A673 (cell line): ENCODE measurements around the gene RABL6. TPM values are rescaled to one million over a fixed set of nuclear protein-coding genes. Genes with fewer than 3 reads are reported as not detected.

Experiments
- BruUV-seq: library from RNA; stranded (reverse); fragments of 400-500 nt; replicated peaks from 2 replicates; lab custom pipeline; 2021; lab: Mats Ljungman, UMichigan
- CTCF ChIA-PET: fragments of 300-600 bp; sonication (Branson Sonifier 250); formaldehyde crosslinking; loops from one replicate; lab custom pipeline; 2022; ENCODE audit warnings: antibody characterized with exemption; lab: Charles Lee
- POLR2A ChIA-PET: fragments of 300-600 bp; sonication (Branson Sonifier 250); formaldehyde crosslinking; loops from one replicate; lab custom pipeline; 2022; ENCODE audit warnings: antibody characterized with exemption; ENCODE audit not compliant: low non-redundant PET; lab: Charles Lee
- DNase-seq: peaks from one replicate; pipeline ENCODE4 v3.0.0-alpha.2; 2015; ENCODE audit warnings: low spot score
- H3K27ac ChIP-seq: fragments of 200-600 bp; sonication (generic); 2 replicates; pipeline ENCODE4 v1.5.1; 2016; ENCODE audit warnings: mixed run types, low read depth, mild to moderate bottlenecking, mixed read lengths, antibody characterized with exemption, low read length; ENCODE audit not compliant: poor library complexity, severe bottlenecking
- H3K27me3 ChIP-seq: fragments of 200-600 bp; sonication (generic); replicated peaks from 2 replicates; pipeline ENCODE4 v1.6.1; 2017; ENCODE audit warnings: mixed run types, low read depth, mild to moderate bottlenecking, mixed read lengths, antibody characterized with exemption, low read length; ENCODE audit not compliant: insufficient read depth, poor library complexity
- H3K36me3 ChIP-seq: fragments of 200-600 bp; sonication (generic); 2 replicates; pipeline ENCODE4 v1.6.1; 2016; ENCODE audit warnings: mixed run types, mild to moderate bottlenecking, mixed read lengths, antibody characterized with exemption, low read length; ENCODE audit not compliant: insufficient read depth, poor library complexity, severe bottlenecking
- H3K4me1 ChIP-seq: fragments of 200-600 bp; sonication (generic); 2 replicates; pipeline ENCODE4 v1.6.1; 2017; ENCODE audit warnings: mixed run types, mild to moderate bottlenecking, mixed read lengths, antibody characterized with exemption, low read length; ENCODE audit not compliant: insufficient read depth, poor library complexity, severe bottlenecking
- H3K4me3 ChIP-seq: fragments of 200-600 bp; sonication (generic); 2 replicates; pipeline ENCODE4 v1.5.1; 2016; ENCODE audit warnings: low read depth, mixed run types, mild to moderate bottlenecking, mixed read lengths, low read length; ENCODE audit not compliant: poor library complexity, severe bottlenecking
- H3K9me3 ChIP-seq: fragments of 200-600 bp; sonication (generic); 2 replicates; pipeline ENCODE4 v1.6.1; 2016; ENCODE audit warnings: mixed run types, low read depth, mild to moderate bottlenecking, mixed read lengths, antibody characterized with exemption, low read length; ENCODE audit not compliant: poor library complexity, severe bottlenecking
- CTCF ChIP-seq: fragments of 300-800, 200-600 bp; sonication (generic); conservative IDR thresholded peaks from 2 replicates; pipeline ENCODE4 v1.5.1; 2017; ENCODE audit warnings: low read depth, mild to moderate bottlenecking, antibody characterized with exemption, low read length, moderate library complexity, mixed read lengths
- EZH2 ChIP-seq: fragments of 200-600 bp; sonication (generic); IDR thresholded peaks from 2 replicates; pipeline ENCODE4 v1.6.1; 2017; ENCODE audit warnings: borderline replicate concordance, low read depth, mild to moderate bottlenecking, mixed read lengths, antibody characterized with exemption, low read length; ENCODE audit not compliant: poor library complexity, severe bottlenecking
- intact Hi-C: fragments of 100-400 bp; cut with micrococcal nuclease; formaldehyde crosslinking; loops from one replicate; pipeline ENCODE4 v1.10.0; 2022; ENCODE audit not compliant: unreplicated experiment
- total RNA-seq: library from RNA; stranded (reverse); gene quantifications from 2 replicates; pipeline ENCODE4 v1.2.3, GENCODE V29; 2021

RABL6 gene
- total RNA-seq, 1 experiment from 2014 or later: 210 TPM

DNA sequence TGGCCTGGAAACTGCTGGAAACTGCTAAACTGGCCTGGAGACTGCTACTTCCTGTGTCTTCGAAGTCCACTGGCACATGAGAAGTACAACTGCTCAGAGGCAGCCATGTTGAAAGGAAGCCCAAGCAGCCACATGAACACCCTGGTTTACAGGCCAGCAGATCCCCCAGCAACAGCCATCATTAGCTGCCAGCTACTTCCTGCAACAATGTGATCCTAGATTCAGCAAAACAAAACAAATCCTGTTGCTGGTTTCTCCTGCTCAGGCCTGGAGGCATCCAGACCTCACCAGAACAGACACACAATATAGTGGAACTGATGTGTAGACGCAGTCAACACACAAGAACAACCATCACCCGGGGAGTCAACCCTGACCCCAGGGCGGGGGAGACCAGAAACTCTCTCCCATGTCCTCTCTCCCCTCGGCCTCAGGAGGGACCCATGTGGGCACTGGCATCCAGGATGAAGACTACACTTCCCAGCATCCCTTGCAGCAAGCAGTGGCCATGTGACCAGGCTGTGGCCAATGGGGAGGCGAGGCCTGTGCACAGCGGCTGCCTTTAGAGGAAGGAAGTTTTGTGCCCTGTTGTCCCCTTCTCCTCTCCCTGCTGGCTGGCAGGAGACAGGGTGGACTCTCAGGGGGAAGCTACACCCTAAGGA is 34.2 kb upstream of the RABL6 start:
- Histone ChIP-seq H3K4me3 (no peak overlapping the region), H3K9me3 (peaks cover 7% of the 10 kb centered on the region), H3K27me3 (no peaks in the 10 kb centered on the region), H3K36me3 (no peaks in the 10 kb centered on the region), H3K4me1 (no peaks in the 10 kb centered on the region), H3K27ac (no peak overlapping the region)
- peak; percentile 66 for DNase-seq
- CTCF ChIA-PET: no interaction called here
- intact Hi-C loops: no loop called here
- no TSS peak for BruUV-seq
- POLR2A ChIA-PET: no interaction called here
- TF ChIP-seq CTCF (no peak), EZH2 (no peak)

DNA sequence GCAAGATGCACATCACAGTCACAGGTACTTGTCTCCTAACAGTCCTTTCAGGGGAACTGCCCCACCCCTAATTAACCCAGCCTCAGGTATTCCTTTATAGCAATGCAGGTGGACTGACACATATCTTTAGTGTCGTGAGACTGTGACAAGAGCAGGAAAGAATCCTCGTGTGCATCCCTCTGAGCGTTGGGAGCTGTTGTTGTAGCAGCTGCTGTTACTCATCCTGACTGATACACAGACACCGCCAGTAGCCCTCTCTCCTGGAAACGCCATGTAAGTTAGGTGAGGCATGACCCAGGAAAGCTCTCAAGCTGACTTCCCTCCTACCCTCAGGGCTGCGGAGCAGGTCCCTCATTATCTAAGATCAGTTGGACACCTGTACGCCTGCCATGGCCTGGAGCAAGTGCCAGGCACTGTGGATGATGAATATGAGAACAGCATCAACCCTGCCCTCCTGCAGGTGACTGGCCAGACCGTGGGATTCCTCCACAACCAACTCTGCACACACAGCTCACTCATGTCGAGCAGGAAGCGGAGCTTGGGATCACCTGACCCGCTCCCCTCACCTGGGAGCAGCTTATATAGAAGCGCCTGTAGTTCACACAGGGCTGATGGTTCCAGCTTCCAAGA is 33.2 kb upstream of the RABL6 start:
- CTCF ChIA-PET: interaction anchor here (0.5 kb wide), 1 partner anchor 190 kb away, joined by 7 read pairs; no protein-coding TSS in a partner anchor
- Histone ChIP-seq H3K27ac (no peak overlapping the region), H3K9me3 (peaks cover 7% of the 10 kb centered on the region), H3K36me3 (no peaks in the 10 kb centered on the region), H3K27me3 (no peaks in the 10 kb centered on the region), H3K4me1 (no peaks in the 10 kb centered on the region), H3K4me3 (no peak overlapping the region)
- POLR2A ChIA-PET: no interaction called here
- DNase-seq: no peak
- TF ChIP-seq CTCF: no peak
- intact Hi-C loops: no loop called here
- no TSS peak for BruUV-seq

DNA sequence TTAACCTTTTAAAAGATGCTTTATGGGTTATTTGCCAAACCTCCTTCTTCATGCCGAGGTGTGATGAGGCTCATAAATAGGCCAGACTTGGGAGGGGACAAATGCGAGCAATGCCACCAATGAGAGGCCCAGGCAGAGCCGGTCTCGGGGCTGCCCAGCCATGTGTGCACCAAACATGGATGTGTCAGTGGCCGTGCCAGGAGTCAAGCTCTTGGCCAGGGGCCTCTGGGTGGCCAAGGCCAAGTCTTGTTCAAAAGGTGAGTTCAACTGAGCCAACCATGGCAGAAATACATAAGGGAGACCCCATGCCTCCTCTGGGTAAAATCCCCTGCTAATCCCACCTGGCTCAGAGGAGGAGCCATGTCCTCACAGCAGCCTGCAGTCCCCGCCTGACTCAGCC is 32.6 kb upstream of the RABL6 start:
- no peak overlapping the region for H3K4me3 ChIP-seq
- no peaks in the 10 kb centered on the region for H3K27me3 ChIP-seq
- H3K27ac ChIP-seq: no peak overlapping the region
- peaks cover 7% of the 10 kb centered on the region for H3K9me3 ChIP-seq
- no peaks in the 10 kb centered on the region for H3K36me3 ChIP-seq
- intact Hi-C loops: no loop called here
- no TSS peak for BruUV-seq
- no peak for DNase-seq
- CTCF ChIA-PET: no interaction called here
- POLR2A ChIA-PET: no interaction called here
- TF ChIP-seq EZH2 (no peak), CTCF (no peak)
- H3K4me1 ChIP-seq: no peaks in the 10 kb centered on the region
